Osteoblast (primary cell): ENCODE measurements around the gene RIPPLY3. TPM values are rescaled to one million over a fixed set of nuclear protein-coding genes. Genes with fewer than 3 reads are reported as not detected.

ENCODE experiments used
- DNase-seq: peaks from one replicate; pipeline ENCODE4 v3.0.0; 2011; ENCODE audit warnings: low spot score, mixed read lengths; ENCODE audit not compliant: insufficient read length; ENCODE audit errors: missing footprints
- H2AFZ ChIP-seq: 2 replicates; pipeline ENCODE4 v1.6.0; 2011; ENCODE audit warnings: mild to moderate bottlenecking, low read length
- H3K27ac ChIP-seq: 2 replicates; pipeline ENCODE4 v1.5.1; 2011; ENCODE audit warnings: mild to moderate bottlenecking, low read depth, low read length, moderate library complexity
- H3K27me3 ChIP-seq: 2 replicates; pipeline ENCODE4 v1.6.0; 2012; ENCODE audit warnings: mild to moderate bottlenecking, control low read depth, inconsistent platforms, low read length, moderate library complexity; ENCODE audit not compliant: insufficient read depth
- H3K36me3 ChIP-seq: 2 replicates; pipeline ENCODE4 v1.5.1; 2011; ENCODE audit warnings: mild to moderate bottlenecking, low read length, control low read depth, moderate library complexity; ENCODE audit not compliant: insufficient read depth
- H3K4me1 ChIP-seq: 2 replicates; pipeline ENCODE4 v1.5.1; 2011; ENCODE audit warnings: mild to moderate bottlenecking, low read length, control low read depth, moderate library complexity; ENCODE audit not compliant: insufficient read depth
- H3K4me2 ChIP-seq: 2 replicates; pipeline ENCODE4 v1.6.0; 2011; ENCODE audit warnings: mild to moderate bottlenecking, low read length; ENCODE audit not compliant: insufficient read depth
- H3K4me3 ChIP-seq: fragments of 200-600 bp; sonication (generic); 3 replicates; pipeline ENCODE4 v1.5.1; 2012; ENCODE audit warnings: mild to moderate bottlenecking, low read length, inconsistent platforms; ENCODE audit not compliant: insufficient read depth
- H3K79me2 ChIP-seq: 2 replicates; pipeline ENCODE4 v1.6.0; 2012; ENCODE audit warnings: mild to moderate bottlenecking, low read length, control low read depth, inconsistent platforms; ENCODE audit not compliant: insufficient read depth
- H3K9me3 ChIP-seq: 2 replicates; pipeline ENCODE4 v1.5.1; 2011; ENCODE audit warnings: low read depth, low read length, control low read depth
- H4K20me1 ChIP-seq: 2 replicates; pipeline ENCODE4 v1.6.0; 2012; ENCODE audit warnings: mild to moderate bottlenecking, low read length, control low read depth; ENCODE audit not compliant: insufficient read depth
- total RNA-seq: library from RNA; depleted of rRNA; stranded (reverse); fragments of >200 nt; gene quantifications from 2 replicates; pipeline ENCODE4 v1.2.3, GENCODE V29; 2012
- TF ChIP-seq, protein P1 (sequence below): IDR thresholded peaks from 2 replicates; pipeline ENCODE4 v1.5.1; 2011; ENCODE audit warnings: mild to moderate bottlenecking, low read depth, low read length, moderate library complexity; ENCODE audit errors: extremely low read depth

RIPPLY3 gene
- total RNA-seq, 1 donor = not detected

DNA sequence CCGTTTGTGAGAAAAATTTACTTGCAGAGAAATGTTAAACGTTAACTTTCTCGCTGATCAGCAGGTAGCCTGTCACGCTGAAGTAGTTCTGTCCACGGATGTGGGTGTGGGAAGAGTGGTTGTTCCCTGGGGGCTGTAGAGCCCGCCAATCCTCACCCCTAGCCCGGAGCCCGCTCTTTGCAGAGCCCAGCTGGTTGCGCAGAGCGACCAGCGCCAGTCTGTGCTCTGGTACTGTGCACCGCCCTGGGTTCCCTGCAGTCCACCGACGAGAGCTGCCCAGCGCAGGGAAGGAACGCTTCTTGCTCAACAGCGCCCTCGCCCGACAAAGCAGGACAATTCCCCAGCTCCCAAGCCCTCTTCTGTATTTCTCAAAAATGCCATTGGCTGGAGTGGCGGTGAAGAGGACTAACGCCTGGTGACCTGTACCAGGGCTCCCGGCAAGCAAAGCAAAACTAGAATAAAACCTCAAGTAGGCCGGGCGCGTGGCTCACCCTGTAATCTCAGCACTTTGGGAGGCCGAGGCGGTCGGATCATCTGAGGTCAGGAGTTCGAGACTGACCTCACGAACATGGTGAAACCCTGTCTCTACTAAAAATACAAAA, 3.3 kb downstream of the RIPPLY3 start:
- peak; percentile 98 for DNase-seq
- Histone ChIP-seq H3K4me2 (peak overlapping the region; percentile 88), H4K20me1 (no peaks in the 10 kb centered on the region), H3K4me3 (peak overlapping the region; percentile 72), H3K9me3 (no peaks in the 10 kb centered on the region), H3K4me1 (peaks cover 9% of the 10 kb centered on the region), H3K79me2 (no peaks in the 10 kb centered on the region), H3K27ac (no peak overlapping the region), H2AFZ (peak overlapping the region; percentile 96), H3K36me3 (no peaks in the 10 kb centered on the region), H3K27me3 (peaks cover 12% of the 10 kb centered on the region)
- TF ChIP-seq, protein P1, sequence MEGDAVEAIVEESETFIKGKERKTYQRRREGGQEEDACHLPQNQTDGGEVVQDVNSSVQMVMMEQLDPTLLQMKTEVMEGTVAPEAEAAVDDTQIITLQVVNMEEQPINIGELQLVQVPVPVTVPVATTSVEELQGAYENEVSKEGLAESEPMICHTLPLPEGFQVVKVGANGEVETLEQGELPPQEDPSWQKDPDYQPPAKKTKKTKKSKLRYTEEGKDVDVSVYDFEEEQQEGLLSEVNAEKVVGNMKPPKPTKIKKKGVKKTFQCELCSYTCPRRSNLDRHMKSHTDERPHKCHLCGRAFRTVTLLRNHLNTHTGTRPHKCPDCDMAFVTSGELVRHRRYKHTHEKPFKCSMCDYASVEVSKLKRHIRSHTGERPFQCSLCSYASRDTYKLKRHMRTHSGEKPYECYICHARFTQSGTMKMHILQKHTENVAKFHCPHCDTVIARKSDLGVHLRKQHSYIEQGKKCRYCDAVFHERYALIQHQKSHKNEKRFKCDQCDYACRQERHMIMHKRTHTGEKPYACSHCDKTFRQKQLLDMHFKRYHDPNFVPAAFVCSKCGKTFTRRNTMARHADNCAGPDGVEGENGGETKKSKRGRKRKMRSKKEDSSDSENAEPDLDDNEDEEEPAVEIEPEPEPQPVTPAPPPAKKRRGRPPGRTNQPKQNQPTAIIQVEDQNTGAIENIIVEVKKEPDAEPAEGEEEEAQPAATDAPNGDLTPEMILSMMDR = peak; percentile 86

DNA sequence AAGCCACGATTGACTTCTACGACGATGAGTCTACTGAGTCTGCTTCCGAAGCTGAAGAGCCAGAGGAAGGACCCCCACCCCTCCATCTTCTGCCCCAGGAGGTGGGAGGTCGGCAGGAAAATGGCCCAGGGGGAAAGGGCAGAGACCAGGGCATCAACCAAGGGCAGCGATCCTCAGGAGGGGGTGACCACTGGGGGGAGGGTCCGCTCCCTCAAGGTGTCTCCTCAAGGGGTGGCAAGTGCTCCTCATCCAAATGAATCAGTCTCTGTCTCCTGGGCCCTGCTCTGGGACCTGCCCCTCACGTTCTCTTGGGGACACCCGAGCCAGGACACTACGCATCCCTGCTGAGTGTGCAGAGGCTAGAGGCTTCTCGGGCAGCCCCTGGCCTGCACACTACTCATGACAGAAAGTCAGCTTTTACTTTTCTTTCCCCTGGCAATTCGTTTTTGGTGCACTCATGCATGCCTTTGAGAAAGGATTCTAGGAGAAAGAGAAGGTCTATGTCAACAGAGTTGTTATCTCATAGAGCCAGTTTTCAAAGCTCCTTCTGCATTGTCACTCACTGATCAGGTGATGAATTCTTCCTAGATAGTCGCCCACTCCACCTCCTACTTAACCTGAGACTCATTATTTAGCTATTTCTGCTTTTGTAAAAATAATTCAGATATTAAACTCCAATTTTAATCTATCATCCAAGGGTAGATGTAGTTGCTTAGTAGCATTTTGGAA, 11.6 kb downstream of the RIPPLY3 start:
- Histone ChIP-seq H3K4me1 (no peaks in the 10 kb centered on the region), H3K27ac (no peak overlapping the region), H3K27me3 (peaks cover 6% of the 10 kb centered on the region), H3K9me3 (no peaks in the 10 kb centered on the region), H3K36me3 (no peaks in the 10 kb centered on the region), H4K20me1 (no peaks in the 10 kb centered on the region), H3K4me2 (no peak overlapping the region), H2AFZ (no peak overlapping the region), H3K79me2 (no peaks in the 10 kb centered on the region), H3K4me3 (no peak overlapping the region)
- TF ChIP-seq, protein P1 = no peak
- no peak for DNase-seq

DNA sequence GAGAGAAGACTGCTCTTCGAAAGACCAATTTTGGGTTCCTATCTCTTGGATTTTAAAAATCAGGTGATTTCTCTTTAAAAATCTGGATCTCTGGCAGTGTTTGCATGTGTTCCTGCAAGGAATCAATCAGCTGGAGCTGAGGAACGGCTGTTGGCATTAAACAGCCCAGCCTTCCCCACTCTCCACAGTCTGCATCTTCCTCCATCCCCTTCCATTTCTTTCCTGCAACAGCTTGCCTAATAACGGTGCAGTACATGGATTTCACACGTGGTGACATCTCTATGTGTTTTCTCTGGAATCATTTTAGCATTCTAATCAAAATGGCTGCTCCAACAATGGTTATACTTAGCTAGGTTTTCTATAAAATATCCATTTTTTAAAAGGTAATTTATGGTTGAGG, 20.0 kb downstream of the RIPPLY3 start:
- no peak overlapping the region for H3K27ac ChIP-seq
- no peaks in the 10 kb centered on the region for H3K36me3 ChIP-seq
- no peak for DNase-seq
- no peaks in the 10 kb centered on the region for H3K79me2 ChIP-seq
- no peaks in the 10 kb centered on the region for H3K4me1 ChIP-seq
- TF ChIP-seq, protein P1 = no peak
- H3K4me3 ChIP-seq = no peak overlapping the region
- H3K27me3 ChIP-seq = peaks cover 9% of the 10 kb centered on the region
- H4K20me1 ChIP-seq = no peaks in the 10 kb centered on the region
- no peaks in the 10 kb centered on the region for H3K9me3 ChIP-seq
- peak overlapping the region; percentile 57 for H2AFZ ChIP-seq
- H3K4me2 ChIP-seq = no peak overlapping the region

DNA sequence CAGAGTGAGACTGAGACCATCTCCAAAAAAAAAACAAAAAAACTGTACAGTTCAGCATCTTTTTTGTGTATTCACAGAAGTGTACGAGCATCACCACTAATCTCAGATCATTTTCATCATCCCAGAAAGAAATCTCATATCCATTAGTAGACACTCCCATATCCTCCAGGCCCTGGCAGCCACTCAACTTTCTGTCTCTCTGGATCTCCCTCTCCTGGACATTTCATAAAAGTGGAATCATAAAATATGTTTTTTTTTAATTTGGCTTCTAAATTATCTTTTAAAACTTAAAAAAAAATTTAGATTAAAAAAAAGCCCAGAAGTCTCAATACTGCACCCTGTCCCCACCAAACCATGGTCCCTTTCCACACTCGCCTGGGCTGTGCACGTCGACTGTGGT, 22.1 kb downstream of the RIPPLY3 start:
- H3K4me3 ChIP-seq = no peak overlapping the region
- TF ChIP-seq, protein P1 = peak; percentile 19
- no peak for DNase-seq

More for the DNA sequence above, 22.1 kb downstream of the RIPPLY3 start:
- Histone ChIP-seq H3K79me2 (no peaks in the 10 kb centered on the region), H3K27me3 (peaks cover 9% of the 10 kb centered on the region), H3K4me1 (peaks cover 7% of the 10 kb centered on the region), H3K4me2 (no peak overlapping the region), H3K9me3 (no peaks in the 10 kb centered on the region), H3K36me3 (no peaks in the 10 kb centered on the region), H4K20me1 (no peaks in the 10 kb centered on the region), H3K27ac (no peak overlapping the region), H2AFZ (no peak overlapping the region)
